ENCODE measurements around the gene XCR1. TPM values are rescaled to one million over a fixed set of nuclear protein-coding genes. Genes with fewer than 3 reads are reported as not detected.
"Not testable (repeated sequence)": the region's sequence is repeated elsewhere in the genome, so short reads cannot be mapped to it uniquely, and the experiment has no call there.

The XCR1 gene
- total RNA-seq, 6 experiments from 2014 or later = not detected

- Mint-ChIP-seq H3K27me3 (ENCODE audit: insufficient read depth) (peaks cover 28% of the 10 kb centered on the region), H3K27ac (no peak overlapping the region), H3K4me3 (no peak overlapping the region)
These were observed 11.6 kb upstream of the XCR1 start for GRCh38 chr3:46038916-46039315.

GRCh38 chr3:46038071-46038470, 10.8 kb upstream of the XCR1 start:
- not testable (repeated sequence) for H3K27ac Mint-ChIP-seq

More at GRCh38 chr3:46038916-46039315, 11.6 kb upstream of the XCR1 start:
- no peak for DNase-seq
- TF ChIP-seq, protein P1, sequence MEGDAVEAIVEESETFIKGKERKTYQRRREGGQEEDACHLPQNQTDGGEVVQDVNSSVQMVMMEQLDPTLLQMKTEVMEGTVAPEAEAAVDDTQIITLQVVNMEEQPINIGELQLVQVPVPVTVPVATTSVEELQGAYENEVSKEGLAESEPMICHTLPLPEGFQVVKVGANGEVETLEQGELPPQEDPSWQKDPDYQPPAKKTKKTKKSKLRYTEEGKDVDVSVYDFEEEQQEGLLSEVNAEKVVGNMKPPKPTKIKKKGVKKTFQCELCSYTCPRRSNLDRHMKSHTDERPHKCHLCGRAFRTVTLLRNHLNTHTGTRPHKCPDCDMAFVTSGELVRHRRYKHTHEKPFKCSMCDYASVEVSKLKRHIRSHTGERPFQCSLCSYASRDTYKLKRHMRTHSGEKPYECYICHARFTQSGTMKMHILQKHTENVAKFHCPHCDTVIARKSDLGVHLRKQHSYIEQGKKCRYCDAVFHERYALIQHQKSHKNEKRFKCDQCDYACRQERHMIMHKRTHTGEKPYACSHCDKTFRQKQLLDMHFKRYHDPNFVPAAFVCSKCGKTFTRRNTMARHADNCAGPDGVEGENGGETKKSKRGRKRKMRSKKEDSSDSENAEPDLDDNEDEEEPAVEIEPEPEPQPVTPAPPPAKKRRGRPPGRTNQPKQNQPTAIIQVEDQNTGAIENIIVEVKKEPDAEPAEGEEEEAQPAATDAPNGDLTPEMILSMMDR (IDR thresholded peaks at IDR 0.05) = no peak
- no peaks in the 10 kb centered on the region for H3K9me3 Mint-ChIP-seq
- H3K4me1 Mint-ChIP-seq (ENCODE audit: low read depth) = no peaks in the 10 kb centered on the region
- no peaks in the 10 kb centered on the region for H3K36me3 Mint-ChIP-seq (ENCODE audit: low read depth)

DNA sequence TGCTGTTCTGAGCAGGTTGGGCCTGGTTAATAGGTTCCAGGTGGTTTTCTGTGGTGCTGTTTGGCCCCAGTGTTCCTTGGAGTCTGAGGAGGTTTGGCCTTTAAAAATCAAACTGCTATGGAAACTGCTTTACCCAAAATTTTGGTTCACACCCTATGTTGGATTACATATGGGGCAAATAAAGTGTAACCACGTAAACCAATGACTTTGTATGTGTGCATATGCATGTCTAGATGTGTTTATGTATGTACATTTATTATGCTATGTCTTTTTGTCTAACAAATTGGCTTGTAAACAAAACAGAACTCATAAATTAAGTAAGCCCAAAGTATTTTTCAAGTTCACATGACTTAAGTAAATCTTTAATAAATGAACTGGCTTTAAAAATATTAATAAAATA, 8.9 kb upstream of the XCR1 start:
- no peak for DNase-seq
- Mint-ChIP-seq H3K27ac (no peak overlapping the region), H3K27me3 (ENCODE audit: insufficient read depth) (peaks cover 21% of the 10 kb centered on the region), H3K4me3 (no peak overlapping the region), H3K4me1 (ENCODE audit: low read depth) (no peaks in the 10 kb centered on the region), H3K9me3 (no peaks in the 10 kb centered on the region), H3K36me3 (ENCODE audit: low read depth) (no peaks in the 10 kb centered on the region)
- TF ChIP-seq, protein P1 (IDR thresholded peaks at IDR 0.05) = no peak

More at GRCh38 chr3:46038071-46038470, 10.8 kb upstream of the XCR1 start:
- peaks cover 32% of the 10 kb centered on the region for H3K27me3 Mint-ChIP-seq (ENCODE audit: insufficient read depth)
- not testable (repeated sequence) for DNase-seq; H3K4me1 Mint-ChIP-seq (ENCODE audit: low read depth); H3K9me3 Mint-ChIP-seq; H3K4me3 Mint-ChIP-seq; H3K36me3 Mint-ChIP-seq (ENCODE audit: low read depth)

GRCh38 chr3:46031747-46032146, 4.5 kb upstream of the XCR1 start:
- TF ChIP-seq, protein P1 (IDR thresholded peaks at IDR 0.05) = no peak
- Mint-ChIP-seq H3K27me3 (ENCODE audit: insufficient read depth) (peaks cover 17% of the 10 kb centered on the region), H3K27ac (no peak overlapping the region), H3K36me3 (ENCODE audit: low read depth) (peaks cover 11% of the 10 kb centered on the region), H3K4me1 (ENCODE audit: low read depth) (no peaks in the 10 kb centered on the region), H3K9me3 (peaks cover 13% of the 10 kb centered on the region), H3K4me3 (no peak overlapping the region)
- DNase-seq = no peak

DNA sequence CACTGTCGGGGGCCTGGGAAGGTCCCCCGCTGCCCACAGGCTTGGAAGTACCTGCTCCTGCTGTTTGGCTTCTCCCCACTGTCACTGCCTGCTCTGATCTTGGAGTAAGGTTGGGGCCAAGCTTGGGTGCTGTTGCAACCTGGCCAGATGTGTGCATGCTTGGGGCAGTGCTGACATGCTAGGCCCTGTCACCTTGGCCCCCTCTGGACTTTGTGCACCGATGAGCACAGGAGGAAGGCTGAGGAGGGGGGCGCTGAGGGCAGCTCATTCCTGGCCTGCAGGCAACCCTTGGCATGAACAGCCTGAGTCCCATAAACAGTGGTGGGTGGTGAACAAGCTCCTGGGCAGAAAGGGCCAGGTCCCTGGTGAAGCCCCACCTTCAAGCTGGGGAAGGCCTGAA, 4.0 kb upstream of the XCR1 start:
- no peak overlapping the region for H3K27ac Mint-ChIP-seq
- peaks cover 13% of the 10 kb centered on the region for H3K9me3 Mint-ChIP-seq
- DNase-seq = no peak
- peaks cover 11% of the 10 kb centered on the region for H3K36me3 Mint-ChIP-seq (ENCODE audit: low read depth)
- H3K27me3 Mint-ChIP-seq (ENCODE audit: insufficient read depth) = peaks cover 18% of the 10 kb centered on the region
- no peak overlapping the region for H3K4me3 Mint-ChIP-seq
- TF ChIP-seq, protein P1 (IDR thresholded peaks at IDR 0.05) = no peak
- H3K4me1 Mint-ChIP-seq (ENCODE audit: low read depth) = no peaks in the 10 kb centered on the region

DNA sequence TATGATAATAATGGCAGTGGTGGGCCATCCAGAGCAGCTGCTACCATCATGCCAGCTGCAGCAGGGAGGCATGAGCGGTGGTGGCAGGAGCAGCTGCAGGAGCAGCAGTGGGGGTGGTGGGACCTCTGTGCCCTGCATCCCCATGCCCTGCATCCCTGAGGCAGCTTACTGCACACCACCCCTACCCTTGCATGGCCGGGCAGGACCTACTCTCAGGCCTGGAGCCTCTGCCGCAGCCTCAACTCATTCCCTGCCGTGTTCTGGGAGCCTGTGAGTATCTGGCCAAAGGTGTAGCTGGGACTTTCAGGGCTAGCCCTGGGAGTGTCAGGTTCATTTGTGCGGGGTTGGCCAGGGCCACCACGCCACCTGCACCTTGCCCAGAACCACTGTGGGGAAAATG, 3.3 kb upstream of the XCR1 start:
- DNase-seq = no peak
- Mint-ChIP-seq H3K4me3 (no peak overlapping the region), H3K27me3 (ENCODE audit: insufficient read depth) (peaks cover 16% of the 10 kb centered on the region), H3K9me3 (peaks cover 13% of the 10 kb centered on the region), H3K4me1 (ENCODE audit: low read depth) (no peaks in the 10 kb centered on the region), H3K27ac (no peak overlapping the region), H3K36me3 (ENCODE audit: low read depth) (peaks cover 11% of the 10 kb centered on the region)
- TF ChIP-seq, protein P1 (IDR thresholded peaks at IDR 0.05) = no peak

All from HFFc6 (cell line).